DMS 273 (cell line): ENCODE measurements around the gene PCSK4.
"Not testable (repeated sequence)": the region's sequence is repeated elsewhere in the genome, so short reads cannot be mapped to it uniquely, and the experiment has no call there.

Experiments used
- DNase-seq: peaks from one replicate; lab custom pipeline; 2025; ENCODE audit not compliant: unreplicated experiment; lab: John Stamatoyannopoulos, UW

The PCSK4 gene

GRCh38 chr19:1490311-1491113 lies at the start of gene PCSK4:
TSS of gene PCSK4 (minus strand) at chr19:1490350. CDS start at chr19:1490346, 4 bp downstream.
- DNase-seq = peak; percentile 99

GRCh38 chr19:1539749-1540148 lies 49.6 kb upstream of the PCSK4 start:
- not testable (repeated sequence) for DNase-seq

- DNase-seq = no peak
Observed at GRCh38 chr19:1538978-1539377, 48.8 kb upstream of the PCSK4 start.

GRCh38 chr19:1535699-1536098 lies 45.5 kb upstream of the PCSK4 start:
- DNase-seq = not testable (repeated sequence)

GRCh38 chr19:1534972-1535371 lies 44.8 kb upstream of the PCSK4 start:
- no peak for DNase-seq

- DNase-seq = no peak
Observed at GRCh38 chr19:1533510-1534150, 43.5 kb upstream of the PCSK4 start.

GRCh38 chr19:1532003-1532402 lies 41.9 kb upstream of the PCSK4 start:
- DNase-seq = no peak

- DNase-seq = no peak
Observed at GRCh38 chr19:1531587-1531986, 41.4 kb upstream of the PCSK4 start.

- not testable (repeated sequence) for DNase-seq
Observed at GRCh38 chr19:1530856-1531255, 40.7 kb upstream of the PCSK4 start.

- DNase-seq = no peak
Observed at GRCh38 chr19:1529430-1529816, 39.3 kb upstream of the PCSK4 start.

- no peak for DNase-seq
Observed at GRCh38 chr19:1528596-1529429, 38.7 kb upstream of the PCSK4 start.

- DNase-seq = no peak
Observed at GRCh38 chr19:1527650-1528309, 37.6 kb upstream of the PCSK4 start.

GRCh38 chr19:1526979-1527649 lies 37.0 kb upstream of the PCSK4 start:
- no peak for DNase-seq

- DNase-seq = no peak
Observed at GRCh38 chr19:1526066-1526778, 36.1 kb upstream of the PCSK4 start.

- no peak for DNase-seq
Observed at GRCh38 chr19:1525343-1525742, 35.2 kb upstream of the PCSK4 start.

GRCh38 chr19:1524972-1525325 lies 34.8 kb upstream of the PCSK4 start:
- DNase-seq = no peak

GRCh38 chr19:1524287-1524971 lies 34.3 kb upstream of the PCSK4 start:
- no peak for DNase-seq

GRCh38 chr19:1523412-1524286 lies 33.5 kb upstream of the PCSK4 start, which contains the start of gene PLK5:
TSS of gene PLK5 (plus strand) at chr19:1524077. CDS start at chr19:1526997, 2,920 bp downstream.
- DNase-seq = no peak
